Endothelial cell (in vitro differentiated cells): ENCODE measurements around the gene CSF1R. TPM values are rescaled to one million over a fixed set of nuclear protein-coding genes. Genes with fewer than 3 reads are reported as not detected.

Experiments
- DNase-seq: peaks from one replicate; pipeline ENCODE4 v3.0.0; 2021; ENCODE audit warnings: low spot score
- H3K27ac Mint-ChIP-seq: one replicate; pipeline ENCODE4 v1.8.0; 2021; ENCODE audit warnings: mixed read lengths, inconsistent platforms; ENCODE audit not compliant: unreplicated experiment
- H3K27me3 Mint-ChIP-seq: one replicate; pipeline ENCODE4 v1.8.0; 2021; ENCODE audit warnings: mild to moderate bottlenecking, moderate library complexity, mixed read lengths, inconsistent platforms; ENCODE audit not compliant: unreplicated experiment
- H3K36me3 Mint-ChIP-seq: one replicate; pipeline ENCODE4 v1.8.0; 2021; ENCODE audit warnings: mild to moderate bottlenecking, low read depth, mixed read lengths, inconsistent platforms; ENCODE audit not compliant: unreplicated experiment
- H3K4me1 Mint-ChIP-seq: one replicate; pipeline ENCODE4 v1.8.0; 2021; ENCODE audit warnings: mild to moderate bottlenecking, mixed read lengths, inconsistent platforms; ENCODE audit not compliant: unreplicated experiment
- H3K4me3 Mint-ChIP-seq: one replicate; pipeline ENCODE4 v1.8.0; 2021; ENCODE audit warnings: mild to moderate bottlenecking, mixed read lengths, inconsistent platforms; ENCODE audit not compliant: unreplicated experiment
- H3K9me3 Mint-ChIP-seq: one replicate; pipeline ENCODE4 v1.8.0; 2021; ENCODE audit warnings: mixed read lengths, inconsistent platforms; ENCODE audit not compliant: unreplicated experiment
- total RNA-seq: library from RNA; stranded (reverse); fragmentation: NEBNext Ultra II Directional; extraction: Animal tissue kit (Norgen Biotek cat#: 25700); gene quantifications from one replicate; pipeline ENCODE4 v1.2.1, GENCODE V29; 2021; ENCODE audit not compliant: unreplicated experiment
- TF ChIP-seq, protein P1 (sequence below): fragments of 200-600 bp; sonication (generic); IDR thresholded peaks from one replicate; pipeline ENCODE4 v1.5.0; 2021; ENCODE audit warnings: antibody characterized with exemption; ENCODE audit not compliant: unreplicated experiment

Gene CSF1R
- total RNA-seq, 1 donor from 2014 or later: 2.7 TPM

DNA sequence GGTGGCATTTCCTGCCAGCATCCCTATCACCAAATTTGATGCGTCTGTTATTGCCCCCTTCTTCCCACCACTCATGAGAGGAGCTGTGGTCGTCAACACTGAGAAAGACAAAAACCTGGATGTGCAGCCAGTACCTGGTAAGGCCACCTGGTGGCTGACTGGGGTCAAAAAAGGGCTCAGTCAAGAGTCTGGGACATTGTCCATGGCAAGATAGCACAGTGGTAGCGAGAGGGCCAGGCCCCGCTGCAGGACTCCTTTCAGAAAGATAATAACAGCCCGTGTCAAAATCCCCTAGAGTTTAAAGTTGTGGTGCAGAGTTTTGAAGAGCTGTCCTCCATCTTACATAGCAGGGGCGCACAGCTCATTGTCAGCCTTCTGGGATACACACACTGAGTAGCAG, 40.8 kb downstream of the CSF1R start:
- Mint-ChIP-seq H3K36me3 (peaks cover 51% of the 10 kb centered on the region), H3K4me1 (peaks cover 11% of the 10 kb centered on the region), H3K27me3 (peaks cover 3% of the 10 kb centered on the region), H3K27ac (no peak overlapping the region), H3K4me3 (no peak overlapping the region), H3K9me3 (no peaks in the 10 kb centered on the region)
- TF ChIP-seq, protein P1, sequence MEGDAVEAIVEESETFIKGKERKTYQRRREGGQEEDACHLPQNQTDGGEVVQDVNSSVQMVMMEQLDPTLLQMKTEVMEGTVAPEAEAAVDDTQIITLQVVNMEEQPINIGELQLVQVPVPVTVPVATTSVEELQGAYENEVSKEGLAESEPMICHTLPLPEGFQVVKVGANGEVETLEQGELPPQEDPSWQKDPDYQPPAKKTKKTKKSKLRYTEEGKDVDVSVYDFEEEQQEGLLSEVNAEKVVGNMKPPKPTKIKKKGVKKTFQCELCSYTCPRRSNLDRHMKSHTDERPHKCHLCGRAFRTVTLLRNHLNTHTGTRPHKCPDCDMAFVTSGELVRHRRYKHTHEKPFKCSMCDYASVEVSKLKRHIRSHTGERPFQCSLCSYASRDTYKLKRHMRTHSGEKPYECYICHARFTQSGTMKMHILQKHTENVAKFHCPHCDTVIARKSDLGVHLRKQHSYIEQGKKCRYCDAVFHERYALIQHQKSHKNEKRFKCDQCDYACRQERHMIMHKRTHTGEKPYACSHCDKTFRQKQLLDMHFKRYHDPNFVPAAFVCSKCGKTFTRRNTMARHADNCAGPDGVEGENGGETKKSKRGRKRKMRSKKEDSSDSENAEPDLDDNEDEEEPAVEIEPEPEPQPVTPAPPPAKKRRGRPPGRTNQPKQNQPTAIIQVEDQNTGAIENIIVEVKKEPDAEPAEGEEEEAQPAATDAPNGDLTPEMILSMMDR: peak; percentile 44
- DNase-seq: no peak

DNA sequence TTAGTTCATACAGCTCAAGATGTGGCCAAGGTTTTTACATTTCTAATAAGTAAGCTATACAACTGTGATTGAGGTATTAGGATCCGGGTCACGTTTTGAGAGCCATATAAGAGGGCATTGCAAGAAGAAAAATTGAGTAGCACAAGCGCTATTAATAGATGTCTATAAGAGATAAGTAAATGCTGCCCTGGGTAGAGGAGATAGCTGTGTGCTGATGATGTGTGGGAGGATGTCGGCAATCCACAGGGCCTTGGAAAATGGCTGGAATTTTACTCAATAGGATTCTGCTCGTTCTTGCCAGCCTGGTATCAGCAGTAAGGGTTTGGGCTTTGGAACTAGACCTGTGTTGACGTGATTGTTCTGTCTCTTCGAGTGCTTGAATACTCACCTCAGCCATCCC, 41.6 kb downstream of the CSF1R start:
- Mint-ChIP-seq H3K27ac (no peak overlapping the region), H3K36me3 (peaks cover 52% of the 10 kb centered on the region), H3K27me3 (peaks cover 3% of the 10 kb centered on the region), H3K4me1 (peaks cover 11% of the 10 kb centered on the region), H3K4me3 (no peak overlapping the region), H3K9me3 (no peaks in the 10 kb centered on the region)
- TF ChIP-seq, protein P1: no peak
- no peak for DNase-seq

DNA sequence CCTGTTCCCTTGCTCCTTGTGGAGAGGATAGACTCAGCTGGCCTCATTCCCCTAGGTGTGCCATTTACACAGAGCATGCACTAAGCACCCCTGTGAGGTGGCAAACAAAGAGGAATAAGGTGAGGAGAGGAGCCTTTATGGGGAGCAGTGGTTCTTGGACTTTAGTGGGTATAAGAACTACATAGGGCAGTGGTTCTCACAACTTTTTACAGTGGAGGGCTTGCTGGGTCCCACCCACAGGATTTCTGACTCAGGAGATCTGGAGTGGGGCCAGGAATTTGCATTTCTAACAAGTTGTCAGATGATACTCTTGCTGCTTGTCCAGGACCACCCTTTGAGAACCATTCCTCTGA, 42.0 kb downstream of the CSF1R start:
- Mint-ChIP-seq H3K27ac (no peak overlapping the region), H3K36me3 (peaks cover 50% of the 10 kb centered on the region)
- TF ChIP-seq, protein P1: no peak

DNA sequence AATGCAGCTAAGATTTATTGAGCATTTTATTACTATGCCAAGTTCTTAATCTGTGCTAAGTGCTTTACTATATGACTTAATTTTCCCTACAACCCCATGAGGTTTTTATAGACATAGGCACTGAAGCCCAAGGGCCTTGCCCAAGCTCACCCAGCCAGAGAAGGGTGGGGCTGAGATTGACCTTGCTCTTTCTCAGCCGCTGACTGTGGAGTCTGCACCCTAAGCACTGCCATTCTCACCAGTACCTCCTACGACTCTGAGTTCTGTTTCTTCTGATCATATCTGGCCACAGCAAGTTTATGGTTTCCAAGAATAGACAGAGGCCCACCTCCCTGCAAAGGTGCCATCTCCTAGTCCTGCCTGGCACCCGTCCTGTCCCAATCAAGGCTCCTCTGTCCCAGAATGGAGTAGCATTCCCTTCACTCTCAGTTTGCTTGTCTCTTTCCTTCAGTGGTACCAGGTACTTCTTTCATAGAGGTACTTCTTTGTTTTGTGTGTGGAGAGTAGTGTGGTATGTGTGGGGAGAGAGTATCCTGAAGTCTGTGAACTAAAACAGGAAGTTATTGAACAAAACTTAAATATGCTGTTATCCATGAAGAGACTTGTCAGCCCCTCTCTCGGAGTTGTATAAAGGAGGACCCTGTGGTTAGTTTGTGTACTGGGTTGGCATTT, 42.6 kb downstream of the CSF1R start:
- Mint-ChIP-seq H3K4me3 (no peak overlapping the region), H3K27me3 (peaks cover 3% of the 10 kb centered on the region), H3K36me3 (peaks cover 45% of the 10 kb centered on the region), H3K27ac (no peak overlapping the region), H3K4me1 (peaks cover 7% of the 10 kb centered on the region), H3K9me3 (no peaks in the 10 kb centered on the region)
- TF ChIP-seq, protein P1: no peak
- no peak for DNase-seq

More for the DNA sequence above, 42.0 kb downstream of the CSF1R start:
- Mint-ChIP-seq H3K4me3 (no peak overlapping the region), H3K9me3 (no peaks in the 10 kb centered on the region), H3K27me3 (peaks cover 3% of the 10 kb centered on the region), H3K4me1 (peaks cover 10% of the 10 kb centered on the region)
- no peak for DNase-seq

DNA sequence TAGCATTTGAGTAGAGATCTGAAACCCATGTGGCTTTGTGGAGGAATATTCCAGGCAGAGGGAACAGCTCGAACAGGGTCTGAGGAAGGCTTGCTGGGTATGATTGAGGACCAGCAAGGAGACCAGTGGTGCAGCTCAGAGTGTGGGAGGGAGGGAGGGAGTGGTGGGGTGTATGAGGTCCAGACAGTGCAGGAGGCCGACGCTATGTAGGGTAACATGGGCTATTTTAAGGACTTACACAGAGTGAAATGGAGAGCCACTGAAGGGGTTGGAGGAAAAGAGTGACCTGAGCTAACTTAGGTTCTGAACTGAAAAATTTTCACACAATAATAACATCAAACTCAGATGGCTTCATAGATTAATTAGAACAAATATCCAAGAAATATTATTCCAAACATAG, 43.9 kb downstream of the CSF1R start:
- H3K27ac Mint-ChIP-seq: no peak overlapping the region
- no peak for DNase-seq
- H3K4me3 Mint-ChIP-seq: no peak overlapping the region
- TF ChIP-seq, protein P1: no peak
- H3K27me3 Mint-ChIP-seq: peaks cover 1% of the 10 kb centered on the region
- H3K36me3 Mint-ChIP-seq: peaks cover 43% of the 10 kb centered on the region
- H3K9me3 Mint-ChIP-seq: no peaks in the 10 kb centered on the region
- H3K4me1 Mint-ChIP-seq: peaks cover 7% of the 10 kb centered on the region
